HepG2 (cell line): ENCODE results near the gene VSIG10L2. TPM values are rescaled to one million over a fixed set of nuclear protein-coding genes. Genes with fewer than 3 reads are reported as not detected.

ENCODE experiments used
- ATF4 ChIP-seq, 2 experiments: fragments of 450-650 bp in 1 of 2; sonication (generic) in 1 of 2; formaldehyde crosslinking; IDR thresholded peaks; 2 replicates each; pipeline versions ENCODE4 v1.5.0 to v1.8.0; 2020 to 2022; ENCODE audit warnings: mild to moderate bottlenecking in 1 of 2, missing genetic modification reagents in 1 of 2
- E2F1 ChIP-seq: sonication (generic); formaldehyde crosslinking; IDR thresholded peaks from 2 replicates; pipeline ENCODE4 v1.5.0; 2020; ENCODE audit warnings: missing genetic modification reagents
- FOXP1 ChIP-seq, 2 experiments: fragments of 450-650 bp in 1 of 2; IDR thresholded peaks; 2 replicates each; pipeline ENCODE4 v1.6.1; 2017 to 2018; ENCODE audit warnings: antibody characterized with exemption in 1 of 2
- GFI1 ChIP-seq: sonication (generic); formaldehyde crosslinking; IDR thresholded peaks from 2 replicates; pipeline ENCODE4 v1.5.0; 2020; ENCODE audit warnings: missing genetic modification reagents, mild to moderate bottlenecking, borderline replicate concordance
- KAT8 ChIP-seq: IDR thresholded peaks from 2 replicates; pipeline ENCODE4 v1.6.1; 2016; ENCODE audit warnings: missing genetic modification reagents, missing compliant biosample characterization
- RFXANK ChIP-seq: IDR thresholded peaks from 2 replicates; pipeline ENCODE4 v1.6.1; 2016
- TBP ChIP-seq: sonication (generic); formaldehyde crosslinking; IDR thresholded peaks from 2 replicates; pipeline ENCODE4 v1.5.0; 2020; ENCODE audit warnings: missing genetic modification reagents
- THAP11 ChIP-seq: IDR thresholded peaks from 2 replicates; pipeline ENCODE4 v1.6.1; 2016; ENCODE audit warnings: missing biosample characterization, missing genetic modification reagents
- ZBTB43 ChIP-seq: sonication (generic); formaldehyde crosslinking; conservative IDR thresholded peaks from 2 replicates; pipeline ENCODE4 v1.4.0; 2020; ENCODE audit warnings: missing genetic modification reagents
- ZFP82 ChIP-seq: sonication (generic); formaldehyde crosslinking; IDR thresholded peaks from 2 replicates; pipeline ENCODE4 v1.5.1; 2020; ENCODE audit warnings: mild to moderate bottlenecking, missing genetic modification reagents, borderline replicate concordance
- ZNF17 ChIP-seq: sonication (generic); formaldehyde crosslinking; IDR thresholded peaks from 2 replicates; pipeline ENCODE4 v1.5.0; 2020; ENCODE audit warnings: mild to moderate bottlenecking, missing genetic modification reagents
- ZNF180 ChIP-seq: sonication (generic); formaldehyde crosslinking; IDR thresholded peaks from 2 replicates; pipeline ENCODE4 v1.4.0; 2020; ENCODE audit warnings: low read depth, missing genetic modification reagents, borderline replicate concordance
- ZNF619 ChIP-seq: sonication (generic); formaldehyde crosslinking; IDR thresholded peaks from 2 replicates; pipeline ENCODE4 v1.4.0; 2020; ENCODE audit warnings: mild to moderate bottlenecking, missing genetic modification reagents
- ZNF761 ChIP-seq: sonication (generic); formaldehyde crosslinking; conservative IDR thresholded peaks from 2 replicates; pipeline ENCODE4 v1.4.0; 2020; ENCODE audit warnings: mild to moderate bottlenecking, missing genetic modification reagents
- ZNF841 ChIP-seq: sonication (generic); formaldehyde crosslinking; IDR thresholded peaks from 2 replicates; pipeline ENCODE4 v1.8.1; 2023; ENCODE audit warnings: missing genetic modification reagents, borderline replicate concordance
- ZNF891 ChIP-seq: sonication (generic); formaldehyde crosslinking; IDR thresholded peaks from 2 replicates; pipeline ENCODE4 v1.5.0; 2020; ENCODE audit warnings: mild to moderate bottlenecking, missing genetic modification reagents
- polyA plus RNA-seq, 8 experiments: library from polyadenylated mRNA; depleted of rRNA in 3 of 8; stranded (reverse) in 7 of 8; unstranded in 1 of 8; fragments of >200 nt; fragmentation: Illumina TruSeq in 4 of 8; extraction: Trizol in 4 of 8; gene quantifications; 2 replicates each; pipeline versions ENCODE4 v1.2.1 to v1.2.3, GENCODE V29; 2011 to 2016; ENCODE audit warnings: low read depth in 4 of 8, missing spikeins in 1 of 8, mixed read lengths in 1 of 8; ENCODE audit not compliant: insufficient read depth in 1 of 8
- total RNA-seq, 5 experiments: library from RNA; depleted of rRNA; stranded (reverse); fragments of >200 nt; fragmentation: Illumina TruSeq; extraction: Trizol; gene quantifications; 2 replicates each; pipeline ENCODE4 v1.2.3, GENCODE V29; 2016; ENCODE audit warnings: low read depth in 1 of 5
- TF ChIP-seq, protein P1 (sequence below): sonication (generic); formaldehyde crosslinking; IDR thresholded peaks from 2 replicates; pipeline ENCODE4 v1.4.0; 2020; ENCODE audit warnings: mild to moderate bottlenecking, missing genetic modification reagents
- TF ChIP-seq, protein P2 (sequence below): sonication (generic); formaldehyde crosslinking; IDR thresholded peaks from 2 replicates; pipeline ENCODE4 v1.4.0; 2020; ENCODE audit warnings: missing genetic modification reagents, mild to moderate bottlenecking, borderline replicate concordance

VSIG10L2 gene
- total and polyA plus RNA-seq, 2 of the 13 experiments (the other 11 are each of a cell fraction or from before 2014, with no cell fraction given) = 0.21 TPM; not detected in 1

DNA sequence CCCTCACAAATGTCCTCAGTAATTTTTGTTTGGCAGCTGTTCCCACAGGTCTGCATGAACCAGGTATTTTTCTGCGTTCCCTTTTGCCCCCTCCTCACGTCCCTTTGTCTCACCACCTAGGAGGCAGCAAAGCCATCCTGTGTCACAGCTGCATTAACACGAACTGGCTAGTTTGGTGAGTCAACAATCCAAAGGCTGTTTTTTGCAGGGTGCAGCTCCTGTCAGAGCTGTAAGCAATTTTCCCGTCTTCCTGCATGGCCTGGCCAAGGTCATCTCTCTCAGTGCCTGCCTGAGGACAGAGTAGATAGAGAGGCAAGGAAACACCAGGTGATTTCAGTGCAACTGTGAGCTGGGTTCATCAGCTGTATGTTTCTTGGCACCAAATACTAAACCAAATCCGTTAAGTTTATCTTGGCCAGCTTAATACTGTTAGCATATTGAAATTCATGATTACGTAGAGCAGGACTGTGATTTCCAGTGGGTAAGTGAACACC is 20.6 kb upstream of the VSIG10L2 start (continued):
- TF ChIP-seq THAP11 (CRISPR knock-in tag) = 0 out of 2 replicates have a peak, but pooled peaks have one; percentile 12
- no peak for TF ChIP-seq ZBTB43
- TF ChIP-seq ZNF180 (CRISPR knock-in tag) = no peak
- no peak for TF ChIP-seq FOXP1 (IDR thresholded peaks at IDR 0.05)
- TF ChIP-seq FOXP1 (CRISPR knock-in tag; IDR thresholded peaks at IDR 0.05) = peak; percentile 77
- TF ChIP-seq, protein P1, sequence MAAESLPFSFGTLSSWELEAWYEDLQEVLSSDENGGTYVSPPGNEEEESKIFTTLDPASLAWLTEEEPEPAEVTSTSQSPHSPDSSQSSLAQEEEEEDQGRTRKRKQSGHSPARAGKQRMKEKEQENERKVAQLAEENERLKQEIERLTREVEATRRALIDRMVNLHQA (CRISPR knock-in tag) = no peak
- no peak for TF ChIP-seq ZFP82 (CRISPR knock-in tag)
- TF ChIP-seq, protein P2, sequence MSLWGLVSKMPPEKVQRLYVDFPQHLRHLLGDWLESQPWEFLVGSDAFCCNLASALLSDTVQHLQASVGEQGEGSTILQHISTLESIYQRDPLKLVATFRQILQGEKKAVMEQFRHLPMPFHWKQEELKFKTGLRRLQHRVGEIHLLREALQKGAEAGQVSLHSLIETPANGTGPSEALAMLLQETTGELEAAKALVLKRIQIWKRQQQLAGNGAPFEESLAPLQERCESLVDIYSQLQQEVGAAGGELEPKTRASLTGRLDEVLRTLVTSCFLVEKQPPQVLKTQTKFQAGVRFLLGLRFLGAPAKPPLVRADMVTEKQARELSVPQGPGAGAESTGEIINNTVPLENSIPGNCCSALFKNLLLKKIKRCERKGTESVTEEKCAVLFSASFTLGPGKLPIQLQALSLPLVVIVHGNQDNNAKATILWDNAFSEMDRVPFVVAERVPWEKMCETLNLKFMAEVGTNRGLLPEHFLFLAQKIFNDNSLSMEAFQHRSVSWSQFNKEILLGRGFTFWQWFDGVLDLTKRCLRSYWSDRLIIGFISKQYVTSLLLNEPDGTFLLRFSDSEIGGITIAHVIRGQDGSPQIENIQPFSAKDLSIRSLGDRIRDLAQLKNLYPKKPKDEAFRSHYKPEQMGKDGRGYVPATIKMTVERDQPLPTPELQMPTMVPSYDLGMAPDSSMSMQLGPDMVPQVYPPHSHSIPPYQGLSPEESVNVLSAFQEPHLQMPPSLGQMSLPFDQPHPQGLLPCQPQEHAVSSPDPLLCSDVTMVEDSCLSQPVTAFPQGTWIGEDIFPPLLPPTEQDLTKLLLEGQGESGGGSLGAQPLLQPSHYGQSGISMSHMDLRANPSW (CRISPR knock-in tag) = no peak
- no peak for TF ChIP-seq ZNF891 (CRISPR knock-in tag)
- TF ChIP-seq RFXANK (CRISPR knock-in tag) = 0 out of 2 replicates have a peak, but pooled peaks have one; percentile 71
- no peak for TF ChIP-seq ZNF841 (CRISPR knock-in tag)
- TF ChIP-seq TBP (CRISPR knock-in tag) = no peak
- TF ChIP-seq E2F1 (CRISPR knock-in tag) = no peak
- peak; percentile 56; the same call in 1 of the 2 replicates for TF ChIP-seq GFI1 (CRISPR knock-in tag)
- TF ChIP-seq ZNF619 (CRISPR knock-in tag) = no peak
- TF ChIP-seq ATF4 (CRISPR knock-in tag; IDR thresholded peaks at IDR 0.05) = no peak
- peak; percentile 71 for TF ChIP-seq KAT8
- no peak for TF ChIP-seq ZNF17 (CRISPR knock-in tag)
- no peak for TF ChIP-seq ZNF761 (CRISPR knock-in tag)
